Measurements from ENCODE around the gene PRKRIP1.
A peak's percentile ranks its signal among the peaks of the same experiment; 100 is the strongest.
"Not testable (repeated sequence)": the region's sequence is repeated elsewhere in the genome, so short reads cannot be mapped to it uniquely, and the experiment has no call there.

PRKRIP1 gene, protein sequence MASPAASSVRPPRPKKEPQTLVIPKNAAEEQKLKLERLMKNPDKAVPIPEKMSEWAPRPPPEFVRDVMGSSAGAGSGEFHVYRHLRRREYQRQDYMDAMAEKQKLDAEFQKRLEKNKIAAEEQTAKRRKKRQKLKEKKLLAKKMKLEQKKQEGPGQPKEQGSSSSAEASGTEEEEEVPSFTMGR
- long read RNA-seq, donor 1, transcript PRKRIP1-201 (6 exons, 2,159 nt) = major isoform, 9 of 325 reads
- long read RNA-seq, donor 1, partial matches to known transcripts = 304 of 325 reads
- long read RNA-seq, donor 1, other reads (novel, unspliced or antisense) = 10 of 325 reads
- long read RNA-seq, donor 2, transcript PRKRIP1-201 (6 exons, 2,159 nt) = major isoform, 5 of 6 reads
- long read RNA-seq, donor 2, partial matches to known transcripts = 0 of 6 reads
- long read RNA-seq, donor 2, other reads (novel, unspliced or antisense) = 0 of 6 reads
- long read RNA-seq, donor 3, partial matches to known transcripts = 5 of 12 reads
- long read RNA-seq, donor 3, other reads (novel, unspliced or antisense) = 0 of 12 reads
- long read RNA-seq, donor 4, partial matches to known transcripts = 0 of 7 reads
- long read RNA-seq, donor 4, other reads (novel, unspliced or antisense) = 0 of 7 reads
- long read RNA-seq, donor 5, transcript PRKRIP1-201 (6 exons, 2,159 nt) = major isoform, 8 of 18 reads
- long read RNA-seq, donor 5, partial matches to known transcripts = 6 of 18 reads
- long read RNA-seq, donor 5, other reads (novel, unspliced or antisense) = 0 of 18 reads
- long read RNA-seq, donor 6, transcript PRKRIP1-201 (6 exons, 2,159 nt) = major isoform, 6 of 228 reads
- long read RNA-seq, donor 6, partial matches to known transcripts = 221 of 228 reads
- long read RNA-seq, donor 6, other reads (novel, unspliced or antisense) = 0 of 228 reads
- long read RNA-seq, donor 7, transcript PRKRIP1-201 (6 exons, 2,159 nt) = major isoform, 6 of 310 reads
- long read RNA-seq, donor 7, partial matches to known transcripts = 300 of 310 reads
- long read RNA-seq, donor 7, other reads (novel, unspliced or antisense) = 0 of 310 reads
- long read RNA-seq, donor 8, partial matches to known transcripts = 209 of 215 reads
- long read RNA-seq, donor 8, other reads (novel, unspliced or antisense) = 0 of 215 reads

DNA sequence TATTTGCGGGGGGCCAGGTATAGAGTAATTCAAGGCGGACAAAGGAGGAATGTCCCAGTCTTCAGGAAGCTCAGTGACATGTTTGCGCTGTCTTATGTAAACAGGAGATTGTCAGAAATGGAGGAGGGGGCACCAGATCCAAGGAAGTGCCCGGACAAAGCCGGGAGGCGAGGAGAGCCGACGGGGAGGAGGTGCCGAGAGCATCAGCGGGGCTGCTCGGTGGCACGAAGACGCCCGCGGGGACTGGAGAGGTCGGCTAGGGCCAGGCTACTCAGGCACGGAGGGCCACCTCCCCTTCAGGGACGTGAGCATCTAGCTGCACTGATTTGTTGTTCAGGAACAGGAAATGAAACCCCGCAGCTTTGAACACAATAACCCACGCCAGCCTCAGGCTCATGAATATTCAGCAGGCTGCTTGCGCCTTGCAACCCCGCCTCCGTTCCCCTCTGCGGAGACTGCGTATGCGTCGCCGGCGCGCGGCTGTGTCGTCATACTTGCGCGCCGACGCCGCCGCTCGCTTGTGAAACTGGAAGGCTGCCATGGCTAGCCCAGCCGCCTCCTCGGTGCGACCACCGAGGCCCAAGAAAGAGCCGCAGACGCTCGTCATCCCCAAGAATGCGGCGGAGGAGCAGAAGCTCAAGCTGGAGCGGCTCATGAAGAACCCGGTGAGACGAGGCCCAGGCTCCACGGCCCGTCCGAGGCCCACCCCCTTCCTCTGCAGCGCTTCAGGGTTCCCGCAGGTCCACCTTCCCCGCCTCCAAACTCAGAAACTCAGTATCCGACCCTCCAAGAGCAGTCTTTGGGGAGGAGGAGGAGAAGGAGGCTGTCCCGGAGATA, at the start of gene PRKRIP1:
Gene PRKRIP1 (plus strand): TSS at position 491 of the 837 bp plus-strand sequence. CDS start 49 bp downstream, at position 540.
- peak; percentile 94 for DNase-seq

DNA sequence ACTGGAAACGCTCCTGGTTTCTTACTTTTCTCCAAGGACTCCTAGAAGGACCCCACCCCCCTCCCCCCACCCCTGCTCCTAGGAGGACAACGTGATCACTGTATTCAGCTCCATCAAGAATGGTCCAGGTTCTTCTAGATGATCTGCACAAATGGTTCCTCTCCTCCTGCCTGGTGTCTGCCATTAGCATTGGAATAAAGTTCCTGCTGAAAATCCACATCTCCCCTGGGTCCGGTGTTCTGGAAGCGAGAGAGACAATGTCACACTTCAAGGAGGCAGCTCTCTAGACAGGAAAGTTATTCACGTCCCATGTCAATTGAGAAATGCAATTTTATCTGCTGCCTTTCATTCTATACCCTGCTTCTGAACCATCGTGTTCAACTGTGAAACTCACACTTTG, 49.2 kb upstream of the PRKRIP1 start:
- not testable (repeated sequence) for DNase-seq

DNA sequence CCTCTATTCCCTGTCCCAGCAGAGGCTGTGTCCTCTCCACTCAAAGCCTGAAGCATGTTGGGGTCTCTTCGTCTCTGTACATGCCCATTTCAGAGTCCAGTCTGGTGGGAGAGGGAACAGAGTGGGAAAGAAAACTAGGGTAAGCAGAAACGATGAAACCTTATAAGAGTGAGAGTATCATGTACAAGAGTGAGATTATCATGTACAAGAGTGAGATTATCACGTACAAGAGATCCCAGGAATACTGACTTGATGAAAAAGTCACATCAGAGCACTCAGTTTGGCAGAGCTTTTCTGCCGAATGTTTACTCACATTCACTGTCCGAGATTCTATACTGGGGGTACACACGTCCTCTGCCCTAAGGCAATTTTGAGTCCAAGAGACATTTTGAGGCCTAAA, 39.8 kb upstream of the PRKRIP1 start, which contains the start of gene SPDYE6:
Gene SPDYE6 (minus strand): TSS at position 101 of the 400 bp plus-strand sequence. CDS start 421 bp downstream, outside the sequence.
- DNase-seq = not testable (repeated sequence)

DNA sequence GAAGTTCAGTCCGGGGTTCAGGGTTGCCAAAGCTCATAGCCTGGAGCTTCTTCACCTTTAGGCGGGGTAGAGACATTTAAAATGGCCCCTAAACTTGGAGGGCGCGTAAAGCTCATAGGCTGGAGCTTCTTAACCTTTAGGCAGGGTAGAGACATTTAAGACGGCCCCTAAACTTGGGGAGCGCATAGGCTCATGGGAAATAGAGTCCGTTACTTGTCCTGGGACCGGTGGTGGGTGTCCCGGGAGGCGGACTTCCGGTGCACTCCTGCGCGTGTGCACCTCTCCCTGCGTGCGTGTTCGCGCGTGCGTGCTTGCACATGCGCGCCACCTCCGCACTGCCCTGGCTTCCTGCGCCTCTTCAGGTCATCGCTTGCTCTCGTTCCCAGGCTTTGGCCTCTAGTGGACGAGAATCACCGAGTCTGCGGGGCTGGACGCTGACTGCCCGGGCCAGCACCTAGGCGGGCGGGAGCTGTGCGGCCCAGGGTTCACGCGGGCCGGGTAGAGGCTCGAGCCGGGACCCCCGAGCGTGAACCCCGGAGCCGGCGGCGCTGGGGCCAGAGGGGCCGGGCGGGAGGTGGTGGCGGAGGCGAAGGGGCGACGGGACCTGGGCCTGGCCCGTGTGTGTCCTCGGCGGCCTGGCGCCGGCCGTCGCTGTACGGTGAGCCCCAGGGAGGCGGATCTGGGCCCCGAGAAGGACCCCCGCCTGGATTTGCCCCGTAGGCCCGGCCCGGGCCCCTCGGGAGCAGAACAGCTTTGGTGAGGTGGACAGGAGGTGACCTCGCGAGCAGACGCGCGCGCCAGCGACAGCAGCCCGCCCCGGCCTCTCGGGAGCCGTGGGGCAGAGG, 32.4 kb upstream of the PRKRIP1 start:
- DNase-seq = peak; percentile 79

GRCh38 chr7:102364394-102364886, 31.7 kb upstream of the PRKRIP1 start:
- peak; percentile 31 for DNase-seq

DNA sequence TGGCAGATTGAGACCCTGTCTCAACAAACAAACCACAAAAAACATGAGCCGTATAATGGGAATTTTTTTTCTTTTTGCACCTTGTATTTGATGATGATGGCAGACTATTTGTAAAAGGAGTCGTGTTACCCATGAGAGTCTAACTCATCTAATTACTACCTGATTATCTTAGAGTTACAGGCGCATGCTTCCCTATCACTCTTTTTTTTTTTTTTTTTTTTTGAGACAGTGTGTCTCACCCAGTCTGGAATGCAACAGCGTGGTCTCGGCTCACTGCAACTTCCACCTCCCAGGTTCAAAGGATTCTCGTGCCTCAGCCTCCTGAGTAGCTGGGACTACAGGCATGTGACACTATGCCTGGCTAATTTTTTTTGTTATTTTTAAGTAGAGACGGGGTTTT, 30.8 kb upstream of the PRKRIP1 start:
- DNase-seq = not testable (repeated sequence)

DNA sequence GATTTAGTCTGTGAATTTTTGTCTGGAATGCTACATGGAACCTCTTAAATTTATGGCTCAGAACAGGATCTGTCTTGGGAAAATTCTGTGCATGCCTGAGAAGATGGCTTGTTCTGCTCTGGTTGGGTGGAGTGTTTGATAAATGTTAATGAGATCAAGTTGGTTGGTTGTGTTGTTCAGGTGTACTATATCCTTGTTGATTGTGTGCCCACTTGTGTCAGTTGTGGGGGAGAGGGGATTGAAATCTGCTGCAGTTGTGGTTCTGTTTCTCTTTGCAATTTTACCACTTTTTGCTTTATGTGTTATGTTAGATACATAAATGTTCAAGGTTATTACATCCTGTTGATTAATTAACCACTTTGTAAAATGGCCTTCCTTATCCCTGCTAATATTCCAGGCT, 26.1 kb upstream of the PRKRIP1 start:
- DNase-seq = not testable (repeated sequence)

- DNase-seq = not testable (repeated sequence)
Observed at GRCh38 chr7:102372796-102373195, 23.4 kb upstream of the PRKRIP1 start.

DNA sequence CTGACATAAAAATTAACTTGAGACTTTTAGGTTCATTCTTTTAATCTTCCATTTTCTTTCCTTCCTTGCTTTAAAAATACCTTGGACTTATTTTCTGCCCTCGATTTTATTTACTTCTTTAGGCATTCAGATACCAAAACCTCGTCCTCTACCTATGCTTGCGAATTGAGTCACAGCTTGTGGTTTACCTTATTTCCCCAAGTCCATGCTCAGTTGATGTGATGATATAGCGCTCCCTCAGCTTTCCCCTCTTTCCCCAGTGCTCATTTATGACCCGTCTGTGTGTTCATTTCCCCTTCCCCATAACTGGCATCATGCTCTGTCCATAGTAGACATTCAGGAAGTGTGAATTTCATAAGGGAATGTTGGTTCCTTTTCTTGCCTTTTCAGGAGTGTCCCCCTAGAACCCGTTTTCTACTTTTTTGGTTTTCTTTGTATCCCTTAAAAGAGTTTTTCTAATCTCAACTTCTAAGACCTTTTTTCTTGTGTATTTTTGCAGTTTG, 19.1 kb upstream of the PRKRIP1 start:
- DNase-seq = no peak

GRCh38 chr7:102380837-102381236, 15.3 kb upstream of the PRKRIP1 start:
- DNase-seq = not testable (repeated sequence)

DNA sequence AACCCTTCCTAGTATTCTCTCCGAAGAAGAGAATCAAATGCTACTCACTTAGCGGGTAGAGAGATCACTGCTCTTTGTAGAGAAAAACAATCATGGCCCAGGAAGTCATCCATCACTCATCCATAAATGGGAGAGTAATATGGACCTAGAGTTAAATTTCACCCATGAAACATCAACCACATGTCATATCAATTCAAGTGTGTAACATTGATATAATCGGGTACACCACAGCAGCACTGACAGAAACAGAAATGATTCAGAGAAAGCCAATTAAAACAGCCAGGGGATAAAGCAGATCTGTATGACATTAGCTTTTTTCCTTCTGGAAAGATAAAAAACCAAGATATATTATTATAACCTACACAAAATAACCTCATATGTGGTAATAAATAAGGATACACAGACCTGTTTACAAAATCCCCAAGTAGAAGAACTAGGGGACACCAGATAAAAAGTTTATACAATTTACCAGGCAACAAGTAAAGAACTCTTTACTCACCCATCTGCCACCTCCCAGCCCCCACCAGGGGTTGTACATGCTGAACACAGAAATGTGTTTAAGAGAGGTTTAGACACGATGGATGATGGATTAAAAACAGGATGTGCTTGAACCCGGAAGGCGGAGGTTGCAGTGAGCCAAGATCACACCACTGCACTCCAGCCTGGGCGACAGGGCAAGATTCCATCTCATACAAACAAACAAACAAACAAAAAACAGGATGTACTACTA, 14.3 kb upstream of the PRKRIP1 start:
- not testable (repeated sequence) for DNase-seq

GRCh38 chr7:102387064-102387463, 9.1 kb upstream of the PRKRIP1 start:
- DNase-seq = no peak

DNA sequence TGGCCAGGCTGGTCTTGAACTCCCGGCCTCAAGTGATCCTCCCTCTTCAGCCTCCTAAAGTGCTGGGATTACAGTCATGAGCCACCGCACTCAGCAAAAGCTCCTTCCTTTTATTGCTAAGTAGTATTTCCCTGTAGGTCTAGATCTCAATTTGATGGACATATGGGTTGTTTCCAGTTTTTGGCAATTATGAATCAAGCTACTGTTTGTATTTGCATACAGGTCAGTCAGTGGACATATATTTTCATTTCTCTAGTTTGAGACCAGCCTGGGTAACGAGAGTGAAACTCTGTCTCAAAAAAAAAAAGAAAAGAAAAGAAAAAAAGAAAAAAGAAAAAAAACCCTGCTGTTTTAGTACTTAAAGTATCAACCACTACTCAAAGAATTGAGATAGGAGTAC, 6.4 kb upstream of the PRKRIP1 start:
- no peak for DNase-seq

GRCh38 chr7:102390697-102391484, 5.3 kb upstream of the PRKRIP1 start:
- peak; percentile 66 for DNase-seq

DNA sequence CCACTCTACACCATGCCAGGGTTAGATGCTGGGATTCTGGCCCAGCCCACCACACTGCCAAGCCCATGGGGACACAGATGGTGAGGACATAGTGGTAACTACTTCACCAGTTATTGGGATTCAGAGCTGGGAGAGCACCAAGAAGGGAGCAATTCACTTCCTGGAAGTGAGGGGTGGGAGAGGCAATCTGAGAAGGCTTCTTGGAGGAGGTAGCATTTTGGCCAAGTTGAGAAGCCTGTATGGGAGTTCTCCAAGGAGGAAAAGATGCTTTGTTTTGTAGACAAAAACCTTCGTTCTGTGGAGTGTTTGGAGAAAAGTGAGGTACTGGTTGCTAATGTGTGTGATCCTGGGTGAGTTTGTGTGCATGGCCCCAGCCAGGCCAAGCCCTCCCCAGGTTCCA, 3.8 kb upstream of the PRKRIP1 start:
- no peak for DNase-seq

DNA sequence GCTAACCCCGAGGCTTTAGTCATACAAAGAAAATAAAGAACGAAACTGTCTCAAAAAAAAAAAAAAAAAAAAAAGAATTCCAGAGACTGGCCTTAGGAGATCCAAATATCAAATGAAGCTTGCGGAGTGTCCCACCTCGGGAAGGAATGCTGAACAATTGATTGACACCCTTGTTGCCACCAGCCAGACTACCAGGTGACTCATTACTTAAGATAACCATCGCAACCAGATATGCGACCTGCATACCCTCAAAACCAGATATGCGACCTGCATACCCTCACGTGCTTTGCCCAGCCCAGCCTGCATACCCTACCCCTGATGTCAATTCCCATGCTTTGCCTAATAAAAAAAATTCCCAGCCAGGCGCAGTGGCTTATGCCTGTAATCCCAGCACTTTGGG, 2.7 kb upstream of the PRKRIP1 start:
- no peak for DNase-seq

- no peak for DNase-seq
Observed at GRCh38 chr7:102395592-102395872, 631 bp upstream of the PRKRIP1 start.

- DNase-seq = no peak
Observed at GRCh38 chr7:102396710-102397019, 502 bp downstream of the PRKRIP1 start.

GRCh38 chr7:102398543-102398942, 2.4 kb downstream of the PRKRIP1 start:
- no peak for DNase-seq
